DND-41 (cell line): Measurements from ENCODE around the gene SLC25A21.

Experiments
- ATAC-seq: fragments of 200-7000 bp; cut with Tn5 transposase; 3 replicates; pipeline ENCODE4 v1.9.1; 2021; ENCODE audit warnings: low read depth; ENCODE audit not compliant: insufficient read depth
- DNase-seq: peaks from one replicate; pipeline ENCODE4 v3.0.0-alpha.2; 2020
- H2AFZ ChIP-seq: 2 replicates; pipeline ENCODE4 v1.6.0; 2012; ENCODE audit warnings: low read depth, low read length
- H3K27ac ChIP-seq: 2 replicates; pipeline ENCODE4 v1.5.1; 2012; ENCODE audit warnings: low read length, inconsistent platforms
- H3K27me3 ChIP-seq: fragments of 200-600 bp; sonication (generic); 2 replicates; pipeline ENCODE4 v1.6.0; 2012; ENCODE audit warnings: low read length, mild to moderate bottlenecking, inconsistent platforms; ENCODE audit not compliant: insufficient read depth, poor library complexity
- H3K36me3 ChIP-seq: 2 replicates; pipeline ENCODE4 v1.5.1; 2012; ENCODE audit warnings: low read length, inconsistent platforms; ENCODE audit not compliant: insufficient read depth
- H3K4me1 ChIP-seq: 2 replicates; pipeline ENCODE4 v1.5.1; 2012; ENCODE audit warnings: mild to moderate bottlenecking, low read length; ENCODE audit not compliant: insufficient read depth
- H3K4me2 ChIP-seq: 2 replicates; pipeline ENCODE4 v1.6.0; 2012; ENCODE audit warnings: mild to moderate bottlenecking, moderate library complexity, low read length, inconsistent platforms; ENCODE audit not compliant: insufficient read depth
- H3K4me3 ChIP-seq, 2 experiments: fragments of 200-600 bp in 1 of 2; shearing (Covaris generic) in 1 of 2; 2 replicates each; pipeline ENCODE4 v1.5.1; 2012 to 2016; ENCODE audit warnings: inconsistent platforms in 2 of 2, low read length in 2 of 2, mild to moderate bottlenecking in 2 of 2, low read depth in 1 of 2, moderate library complexity in 1 of 2
- H3K79me2 ChIP-seq: 2 replicates; pipeline ENCODE4 v1.6.0; 2012; ENCODE audit warnings: low read length, inconsistent platforms; ENCODE audit not compliant: insufficient read depth
- H3K9ac ChIP-seq: 2 replicates; pipeline ENCODE4 v1.6.0; 2012; ENCODE audit warnings: low read depth, mild to moderate bottlenecking, inconsistent platforms, low read length, moderate library complexity
- H3K9me3 ChIP-seq: 2 replicates; pipeline ENCODE4 v1.5.1; 2012; ENCODE audit warnings: low read length, moderate library complexity, mild to moderate bottlenecking, inconsistent platforms; ENCODE audit not compliant: insufficient read depth, severe bottlenecking
- H4K20me1 ChIP-seq: 2 replicates; pipeline ENCODE4 v1.6.0; 2012; ENCODE audit warnings: low read length; ENCODE audit not compliant: insufficient read depth
- EZH2 ChIP-seq: IDR thresholded peaks from 3 replicates; pipeline ENCODE4 v1.6.1; 2012; ENCODE audit warnings: borderline replicate concordance, low read depth, mild to moderate bottlenecking, moderate library complexity, low read length, inconsistent platforms; ENCODE audit not compliant: severe bottlenecking
- TF ChIP-seq, protein P1 (sequence below): IDR thresholded peaks from 2 replicates; pipeline ENCODE4 v1.5.1; 2012; ENCODE audit warnings: borderline replicate concordance, low read length, moderate library complexity, mild to moderate bottlenecking; ENCODE audit not compliant: poor library complexity, severe bottlenecking; ENCODE audit errors: extremely low read depth

The SLC25A21 gene

GRCh38 chr14:37035401-37035800 lies 137.0 kb downstream of the SLC25A21 start:
- ATAC-seq, result no peak
- no peak for DNase-seq
- TF ChIP-seq EZH2, result no peak
- TF ChIP-seq, protein P1, sequence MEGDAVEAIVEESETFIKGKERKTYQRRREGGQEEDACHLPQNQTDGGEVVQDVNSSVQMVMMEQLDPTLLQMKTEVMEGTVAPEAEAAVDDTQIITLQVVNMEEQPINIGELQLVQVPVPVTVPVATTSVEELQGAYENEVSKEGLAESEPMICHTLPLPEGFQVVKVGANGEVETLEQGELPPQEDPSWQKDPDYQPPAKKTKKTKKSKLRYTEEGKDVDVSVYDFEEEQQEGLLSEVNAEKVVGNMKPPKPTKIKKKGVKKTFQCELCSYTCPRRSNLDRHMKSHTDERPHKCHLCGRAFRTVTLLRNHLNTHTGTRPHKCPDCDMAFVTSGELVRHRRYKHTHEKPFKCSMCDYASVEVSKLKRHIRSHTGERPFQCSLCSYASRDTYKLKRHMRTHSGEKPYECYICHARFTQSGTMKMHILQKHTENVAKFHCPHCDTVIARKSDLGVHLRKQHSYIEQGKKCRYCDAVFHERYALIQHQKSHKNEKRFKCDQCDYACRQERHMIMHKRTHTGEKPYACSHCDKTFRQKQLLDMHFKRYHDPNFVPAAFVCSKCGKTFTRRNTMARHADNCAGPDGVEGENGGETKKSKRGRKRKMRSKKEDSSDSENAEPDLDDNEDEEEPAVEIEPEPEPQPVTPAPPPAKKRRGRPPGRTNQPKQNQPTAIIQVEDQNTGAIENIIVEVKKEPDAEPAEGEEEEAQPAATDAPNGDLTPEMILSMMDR, result no peak
- no peak overlapping the region for H3K9ac ChIP-seq
- no peaks in the 10 kb centered on the region for H4K20me1 ChIP-seq
- H3K79me2 ChIP-seq, result no peaks in the 10 kb centered on the region
- no peaks in the 10 kb centered on the region for H3K36me3 ChIP-seq
- H3K27me3 ChIP-seq, result peaks cover 9% of the 10 kb centered on the region
- no peak overlapping the region for H3K4me2 ChIP-seq
- H3K9me3 ChIP-seq, result no peaks in the 10 kb centered on the region
- H3K4me3 ChIP-seq, result no peak overlapping the region
- no peak overlapping the region for H3K27ac ChIP-seq
- H3K4me1 ChIP-seq, result no peaks in the 10 kb centered on the region
- no peak overlapping the region for H2AFZ ChIP-seq

- Histone ChIP-seq H3K4me2 (no peak overlapping the region), H3K27ac (no peak overlapping the region), H2AFZ (no peak overlapping the region), H3K36me3 (no peaks in the 10 kb centered on the region), H3K79me2 (no peaks in the 10 kb centered on the region), H3K4me3 (no peak overlapping the region), H3K9ac (no peak overlapping the region), H3K27me3 (peaks cover 9% of the 10 kb centered on the region), H3K4me1 (no peaks in the 10 kb centered on the region), H4K20me1 (no peaks in the 10 kb centered on the region), H3K9me3 (no peaks in the 10 kb centered on the region)
- ATAC-seq, result no peak
- TF ChIP-seq, protein P1, result no peak
- no peak for TF ChIP-seq EZH2
- DNase-seq, result no peak
These were observed 137.8 kb downstream of the SLC25A21 start for GRCh38 chr14:37034410-37035285.

DNA sequence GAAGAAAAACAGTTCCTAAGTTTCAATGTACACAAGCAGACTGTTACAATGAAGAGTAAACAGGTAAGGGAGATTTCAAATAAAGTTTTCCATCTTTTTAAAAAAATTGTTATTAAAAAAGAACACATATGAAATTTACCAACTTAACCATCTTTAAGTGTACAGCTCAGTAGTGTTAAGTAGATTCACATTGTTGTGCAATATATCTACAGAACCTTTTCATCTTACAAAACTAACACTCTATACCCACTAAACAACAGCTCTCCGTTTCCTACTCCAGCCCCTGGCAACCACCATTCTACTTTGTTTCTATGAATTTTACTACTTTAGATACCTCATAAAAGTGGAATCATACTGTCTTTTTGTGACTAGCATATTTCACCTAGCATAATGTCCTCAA lies 139.5 kb downstream of the SLC25A21 start:
- H2AFZ ChIP-seq, result no peak overlapping the region

More for the DNA sequence above, 139.5 kb downstream of the SLC25A21 start:
- H3K9ac ChIP-seq, result no peak overlapping the region
- no peak overlapping the region for H3K4me2 ChIP-seq
- no peaks in the 10 kb centered on the region for H3K36me3 ChIP-seq
- no peak overlapping the region for H3K27ac ChIP-seq
- H3K79me2 ChIP-seq, result no peaks in the 10 kb centered on the region
- peaks cover 9% of the 10 kb centered on the region for H3K27me3 ChIP-seq
- no peak for DNase-seq
- no peak overlapping the region for H3K4me3 ChIP-seq
- no peaks in the 10 kb centered on the region for H3K4me1 ChIP-seq
- TF ChIP-seq EZH2, result no peak
- TF ChIP-seq, protein P1, result no peak
- H4K20me1 ChIP-seq, result no peaks in the 10 kb centered on the region
- H3K9me3 ChIP-seq, result no peaks in the 10 kb centered on the region
- no peak for ATAC-seq
